Hepatocyte (in vitro differentiated cells): ENCODE measurements around the gene CD52. TPM values are rescaled to one million over a fixed set of nuclear protein-coding genes. Genes with fewer than 3 reads are reported as not detected.

Source experiments
- DNase-seq: peaks from one replicate; pipeline ENCODE4 v3.0.0-alpha.2; 2016; ENCODE audit warnings: low spot score
- H2AFZ ChIP-seq: fragments of 200-600 bp; sonication (generic); 2 replicates; pipeline ENCODE4 v1.6.0; 2016; ENCODE audit warnings: antibody characterized with exemption, mild to moderate bottlenecking
- H3K27ac ChIP-seq: fragments of 200-600 bp; sonication (generic); 2 replicates; pipeline ENCODE4 v1.5.1; 2016; ENCODE audit warnings: mild to moderate bottlenecking
- H3K27me3 ChIP-seq: fragments of 200-600 bp; sonication (generic); 2 replicates; pipeline ENCODE4 v1.6.1; 2016
- H3K36me3 ChIP-seq: fragments of 200-600 bp; sonication (generic); replicated peaks from 2 replicates; pipeline ENCODE4 v1.5.1; 2016; ENCODE audit warnings: low read depth; ENCODE audit not compliant: insufficient read depth
- H3K4me1 ChIP-seq: fragments of 200-600 bp; sonication (generic); 2 replicates; pipeline ENCODE4 v1.5.1; 2016; ENCODE audit warnings: mild to moderate bottlenecking, moderate library complexity; ENCODE audit not compliant: insufficient read depth
- H3K4me2 ChIP-seq: fragments of 200-600 bp; sonication (generic); 2 replicates; pipeline ENCODE4 v1.6.0; 2016
- H3K4me3 ChIP-seq: fragments of 200-600 bp; sonication (generic); 2 replicates; pipeline ENCODE4 v1.5.1; 2016; ENCODE audit warnings: mild to moderate bottlenecking
- H3K79me2 ChIP-seq: fragments of 200-600 bp; sonication (generic); 2 replicates; pipeline ENCODE4 v1.6.0; 2017; ENCODE audit warnings: mild to moderate bottlenecking
- H3K9me2 ChIP-seq: fragments of 200-600 bp; sonication (generic); replicated peaks from 2 replicates; pipeline ENCODE4 v1.6.0; 2017; ENCODE audit warnings: mild to moderate bottlenecking; ENCODE audit not compliant: insufficient read depth
- H3K9me3 ChIP-seq: fragments of 200-600 bp; sonication (generic); 2 replicates; pipeline ENCODE4 v1.5.1; 2016; ENCODE audit warnings: low read depth, mild to moderate bottlenecking
- H4K20me1 ChIP-seq: fragments of 200-600 bp; sonication (generic); 2 replicates; pipeline ENCODE4 v1.6.0; 2016; ENCODE audit warnings: mild to moderate bottlenecking; ENCODE audit not compliant: insufficient read depth, poor library complexity, severe bottlenecking
- EZH2 ChIP-seq: fragments of 200-600 bp; sonication (generic); IDR thresholded peaks from 2 replicates; pipeline ENCODE4 v1.6.1; 2016; ENCODE audit warnings: antibody characterized with exemption, mild to moderate bottlenecking, borderline replicate concordance
- EZH2phosphoT487 ChIP-seq: fragments of 200-600 bp; sonication (generic); IDR thresholded peaks from one replicate; pipeline ENCODE4 v1.6.1; 2018; ENCODE audit warnings: antibody characterized with exemption, mild to moderate bottlenecking, low read depth, moderate library complexity; ENCODE audit not compliant: unreplicated experiment, severe bottlenecking
- WGBS: methylation state at CpG from one replicate; pipeline ENCODE4 v1.1.6; 2016; ENCODE audit warnings: low lambda C conversion rate; ENCODE audit errors: missing lambda C conversion rate; 5-methylcytosine and 5-hydroxymethylcytosine counted together
- polyA plus RNA-seq: library from polyadenylated mRNA; unstranded; fragments of >200 nt; fragmentation: Nextera tagmentation; extraction: Ambion mirVana; gene quantifications from 2 replicates; pipeline ENCODE4 v1.2.1, GENCODE V29; 2016
- total RNA-seq: library from RNA; depleted of rRNA; stranded (reverse); fragments of >200 nt; gene quantifications from 2 replicates; pipeline ENCODE4 v1.2.3, GENCODE V29; 2014
- TF ChIP-seq, protein P1 (sequence below): fragments of 200-600 bp; sonication (generic); IDR thresholded peaks from 2 replicates; pipeline ENCODE4 v1.5.1; 2016; ENCODE audit warnings: antibody characterized with exemption, mild to moderate bottlenecking; ENCODE audit not compliant: poor library complexity

Gene CD52
- total and polyA plus RNA-seq, 2 experiments from 2014 or later: 3.9 to 8.1 TPM

DNA sequence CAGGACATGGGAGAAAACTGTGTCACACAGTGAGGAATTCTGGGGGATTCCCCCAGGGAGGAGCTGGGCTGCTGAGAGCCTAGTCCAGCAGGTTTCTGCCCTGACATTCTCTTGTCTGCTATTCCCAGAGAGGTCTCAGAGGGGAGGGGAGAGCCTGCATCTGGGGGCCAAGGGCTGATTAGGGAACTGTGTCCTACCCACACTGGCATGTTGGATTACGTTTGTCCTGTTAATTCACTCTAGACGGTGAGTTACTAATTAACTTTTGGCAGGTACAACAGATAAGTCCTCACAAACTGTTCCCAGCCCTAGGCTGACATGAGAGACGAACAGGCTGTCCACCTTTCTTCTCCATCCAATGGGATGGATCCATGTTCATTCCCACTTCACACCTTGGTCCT lies 40.5 kb upstream of the CD52 start:
- no peak overlapping the region for H2AFZ ChIP-seq
- H3K9me2 ChIP-seq: no peaks in the 10 kb centered on the region
- no peak overlapping the region for H3K4me3 ChIP-seq
- DNase-seq: peak; percentile 75
- no peaks in the 10 kb centered on the region for H3K27me3 ChIP-seq
- H3K36me3 ChIP-seq: no peaks in the 10 kb centered on the region
- TF ChIP-seq EZH2phosphoT487 (no peak), EZH2 (no peak)
- TF ChIP-seq, protein P1, sequence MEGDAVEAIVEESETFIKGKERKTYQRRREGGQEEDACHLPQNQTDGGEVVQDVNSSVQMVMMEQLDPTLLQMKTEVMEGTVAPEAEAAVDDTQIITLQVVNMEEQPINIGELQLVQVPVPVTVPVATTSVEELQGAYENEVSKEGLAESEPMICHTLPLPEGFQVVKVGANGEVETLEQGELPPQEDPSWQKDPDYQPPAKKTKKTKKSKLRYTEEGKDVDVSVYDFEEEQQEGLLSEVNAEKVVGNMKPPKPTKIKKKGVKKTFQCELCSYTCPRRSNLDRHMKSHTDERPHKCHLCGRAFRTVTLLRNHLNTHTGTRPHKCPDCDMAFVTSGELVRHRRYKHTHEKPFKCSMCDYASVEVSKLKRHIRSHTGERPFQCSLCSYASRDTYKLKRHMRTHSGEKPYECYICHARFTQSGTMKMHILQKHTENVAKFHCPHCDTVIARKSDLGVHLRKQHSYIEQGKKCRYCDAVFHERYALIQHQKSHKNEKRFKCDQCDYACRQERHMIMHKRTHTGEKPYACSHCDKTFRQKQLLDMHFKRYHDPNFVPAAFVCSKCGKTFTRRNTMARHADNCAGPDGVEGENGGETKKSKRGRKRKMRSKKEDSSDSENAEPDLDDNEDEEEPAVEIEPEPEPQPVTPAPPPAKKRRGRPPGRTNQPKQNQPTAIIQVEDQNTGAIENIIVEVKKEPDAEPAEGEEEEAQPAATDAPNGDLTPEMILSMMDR: no peak
- peaks cover 58% of the 10 kb centered on the region for H3K4me1 ChIP-seq
- H3K4me2 ChIP-seq: no peak overlapping the region
- 69% methylated on average over 3 of the region's 3 CpGs for WGBS
- no peaks in the 10 kb centered on the region for H4K20me1 ChIP-seq
- peaks cover 19% of the 10 kb centered on the region for H3K79me2 ChIP-seq
- no peaks in the 10 kb centered on the region for H3K9me3 ChIP-seq
- peak overlapping the region; percentile 94 for H3K27ac ChIP-seq

DNA sequence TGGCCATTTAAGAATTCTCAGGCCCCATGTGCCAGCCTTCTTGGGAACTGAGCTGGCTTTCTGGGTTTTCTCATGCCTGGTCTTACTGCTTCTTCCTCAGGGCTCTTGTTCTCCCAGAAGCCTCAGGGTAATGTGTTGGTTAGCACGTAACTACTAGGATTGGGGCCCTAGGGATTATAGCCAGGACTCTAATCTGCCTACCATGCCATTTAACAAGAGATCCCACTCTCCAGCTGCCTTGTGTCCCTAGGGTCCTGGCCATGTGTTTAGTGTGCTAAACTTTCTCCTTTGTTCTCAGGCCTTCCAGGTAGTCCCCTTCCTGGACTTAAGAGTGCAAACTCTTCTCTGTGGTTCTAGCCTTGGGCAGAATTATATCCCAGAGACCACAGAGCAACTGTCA lies 40.0 kb upstream of the CD52 start:
- H3K9me3 ChIP-seq: no peaks in the 10 kb centered on the region
- H3K4me2 ChIP-seq: peak overlapping the region; percentile 34
- TF ChIP-seq EZH2 (no peak), EZH2phosphoT487 (no peak)
- TF ChIP-seq, protein P1: no peak
- no peak for DNase-seq
- H3K27me3 ChIP-seq: no peaks in the 10 kb centered on the region
- WGBS: 91% methylated on average over 1 of the region's 1 CpG
- peaks cover 58% of the 10 kb centered on the region for H3K4me1 ChIP-seq
- no peak overlapping the region for H2AFZ ChIP-seq
- no peaks in the 10 kb centered on the region for H3K9me2 ChIP-seq
- H3K79me2 ChIP-seq: peaks cover 19% of the 10 kb centered on the region
- no peaks in the 10 kb centered on the region for H4K20me1 ChIP-seq
- no peaks in the 10 kb centered on the region for H3K36me3 ChIP-seq
- peak overlapping the region; percentile 94 for H3K27ac ChIP-seq
- no peak overlapping the region for H3K4me3 ChIP-seq

DNA sequence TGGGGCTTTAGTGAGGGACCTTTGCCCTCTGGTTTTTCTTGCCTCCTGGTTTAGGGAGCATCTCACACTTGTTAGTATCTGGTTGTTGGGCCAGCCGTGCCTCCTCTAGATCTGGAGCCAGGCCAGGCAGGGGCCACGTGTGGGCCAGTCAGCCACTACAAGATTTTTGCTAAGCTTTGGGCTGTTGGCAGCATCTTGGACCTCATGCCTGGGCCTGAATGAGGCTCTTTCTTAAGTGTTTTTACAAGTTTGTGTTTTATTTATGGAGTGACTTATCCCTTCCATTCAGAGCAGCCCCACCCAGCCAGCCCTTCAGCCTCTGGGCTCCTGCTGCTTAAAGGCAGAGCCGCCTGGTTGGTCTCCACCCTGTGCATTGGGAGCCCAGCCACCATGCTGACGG lies 39.5 kb upstream of the CD52 start:
- TF ChIP-seq EZH2: no peak
- TF ChIP-seq, protein P1: no peak
- TF ChIP-seq EZH2phosphoT487: no peak
- no peaks in the 10 kb centered on the region for H3K9me2 ChIP-seq
- peak overlapping the region; percentile 94 for H3K27ac ChIP-seq
- peaks cover 19% of the 10 kb centered on the region for H3K79me2 ChIP-seq
- H3K4me1 ChIP-seq: peaks cover 58% of the 10 kb centered on the region
- 50% methylated on average over 4 of the region's 4 CpGs for WGBS
- no peaks in the 10 kb centered on the region for H3K9me3 ChIP-seq
- H3K36me3 ChIP-seq: no peaks in the 10 kb centered on the region
- DNase-seq: peak; percentile 79
- H3K27me3 ChIP-seq: no peaks in the 10 kb centered on the region
- H4K20me1 ChIP-seq: no peaks in the 10 kb centered on the region
- no peak overlapping the region for H2AFZ ChIP-seq
- H3K4me2 ChIP-seq: peak overlapping the region; percentile 34
- no peak overlapping the region for H3K4me3 ChIP-seq
